GM19452 (cell line): ENCODE data around the gene RTN4R.

Experiments
- ATAC-seq: cut with Tn5 transposase; IDR thresholded peaks from one replicate; pipeline ENCODE4 v1.9.1; 2021; ENCODE audit not compliant: unreplicated experiment

The RTN4R gene

GRCh38 chr22:20231514-20232236 lies 36.4 kb downstream of the RTN4R start:
- ATAC-seq: no peak

- no peak for ATAC-seq
Measured at GRCh38 chr22:20230777-20231420, 37.2 kb downstream of the RTN4R start.

- no peak for ATAC-seq
Measured at GRCh38 chr22:20229916-20230775, 38.0 kb downstream of the RTN4R start.

- ATAC-seq: no peak
Measured at GRCh38 chr22:20228939-20229272, 39.2 kb downstream of the RTN4R start.

- ATAC-seq: no peak
Measured at GRCh38 chr22:20228055-20228938, 39.8 kb downstream of the RTN4R start.

GRCh38 chr22:20227363-20227762 lies 40.8 kb downstream of the RTN4R start:
- ATAC-seq: no peak

- ATAC-seq: no peak
Measured at GRCh38 chr22:20226760-20227350, 41.3 kb downstream of the RTN4R start.

GRCh38 chr22:20226077-20226716 lies 41.9 kb downstream of the RTN4R start:
- ATAC-seq: no peak

- ATAC-seq: no peak
Measured at GRCh38 chr22:20225693-20225966, 42.5 kb downstream of the RTN4R start.

- no peak for ATAC-seq
Measured at GRCh38 chr22:20224917-20225692, 43.0 kb downstream of the RTN4R start.

- ATAC-seq: no peak
Measured at GRCh38 chr22:20224256-20224626, 43.9 kb downstream of the RTN4R start.

- ATAC-seq: no peak
Measured at GRCh38 chr22:20223421-20224255, 44.5 kb downstream of the RTN4R start.

GRCh38 chr22:20222764-20223420 lies 45.2 kb downstream of the RTN4R start:
- ATAC-seq: no peak

- no peak for ATAC-seq
Measured at GRCh38 chr22:20221421-20222340, 46.4 kb downstream of the RTN4R start.

GRCh38 chr22:20220629-20221026 lies 47.5 kb downstream of the RTN4R start:
- no peak for ATAC-seq

- no peak for ATAC-seq
Measured at GRCh38 chr22:20219667-20220628, 48.2 kb downstream of the RTN4R start.
